ENCODE measurements around the gene ETV3L.
A peak's percentile ranks its signal among the peaks of the same experiment; 100 is the strongest.

ETV3L gene

DNA sequence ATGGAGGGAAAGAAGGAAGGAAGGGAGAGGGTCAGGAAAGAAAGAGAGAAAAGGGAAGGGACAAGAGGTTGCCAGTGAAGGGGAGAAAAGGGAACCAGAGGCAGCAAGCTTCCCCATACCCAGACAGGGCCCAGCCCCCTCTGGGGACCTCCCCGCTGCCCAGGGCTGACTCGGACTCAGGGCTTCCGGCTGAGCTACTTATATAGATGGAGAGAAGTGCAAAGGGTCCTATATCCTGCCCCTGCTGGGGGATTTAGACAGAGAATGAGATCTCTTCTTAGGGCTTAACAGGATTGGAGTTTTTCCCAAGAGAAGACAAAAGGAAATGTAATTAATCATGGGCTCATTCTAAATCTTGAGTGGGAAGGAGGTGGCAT lies at the start of gene ETV3L:
ETV3L (minus strand) TSS at position 176 of the 377 bp plus-strand sequence. CDS start 285 bp downstream, outside the sequence.
- DNase-seq: no peak

DNA sequence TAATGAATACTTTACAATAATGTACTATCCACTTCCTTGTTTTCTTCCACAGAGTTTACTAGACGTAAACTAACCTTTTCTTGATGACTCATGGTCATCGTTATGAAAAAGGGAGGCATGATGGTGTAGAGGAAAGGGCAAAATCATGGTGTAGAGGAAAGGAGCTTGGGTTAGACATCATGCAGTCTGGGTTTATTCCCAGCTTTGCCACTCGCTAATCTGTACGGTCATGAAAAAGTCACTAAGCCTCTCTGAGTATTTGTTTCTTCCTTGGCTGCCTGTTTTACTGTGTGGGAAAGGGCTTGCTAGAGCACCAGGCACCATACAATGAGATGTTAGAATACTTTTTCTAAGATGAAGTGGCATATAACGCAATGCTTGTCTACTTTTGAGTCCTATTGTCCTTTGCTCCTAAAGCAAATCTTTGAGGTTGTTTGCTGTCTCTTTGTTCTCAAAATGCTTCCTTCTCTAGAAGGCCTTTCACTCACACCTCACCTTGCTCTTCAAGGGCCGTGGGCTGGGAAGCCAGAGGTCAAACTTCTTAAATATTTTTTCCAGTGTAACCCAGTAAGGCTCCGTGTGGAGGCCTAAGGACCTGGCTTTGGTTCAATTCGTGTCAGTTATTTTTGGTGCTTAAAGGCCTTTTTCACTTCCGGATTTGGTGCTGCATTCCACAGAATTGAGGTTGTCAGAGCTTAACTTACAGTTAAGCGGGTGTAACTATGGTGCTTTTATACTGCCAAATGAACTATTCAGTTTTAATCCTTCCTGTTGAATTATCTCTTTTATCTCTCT lies 48.5 kb upstream of the ETV3L start:
- DNase-seq: no peak

DNA sequence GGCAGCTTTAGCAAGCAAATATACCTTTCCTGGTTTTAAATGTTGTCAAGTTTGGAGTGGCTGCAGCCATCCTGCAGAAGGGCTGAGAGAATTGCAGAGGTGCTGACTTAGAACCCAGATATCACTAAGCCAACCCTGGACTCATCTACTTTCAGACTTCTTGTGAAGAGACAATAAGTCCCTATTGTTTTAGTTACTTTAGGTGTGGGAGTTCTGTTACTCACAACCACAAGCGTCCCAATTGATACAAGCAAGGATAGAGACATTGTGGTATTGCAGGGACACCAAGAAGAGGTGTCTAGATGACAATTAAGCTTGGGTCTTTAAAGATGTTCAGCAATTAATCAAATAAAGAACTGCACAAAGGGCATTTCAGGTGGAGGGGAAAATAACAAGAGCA lies 47.4 kb upstream of the ETV3L start:
- DNase-seq: no peak

DNA sequence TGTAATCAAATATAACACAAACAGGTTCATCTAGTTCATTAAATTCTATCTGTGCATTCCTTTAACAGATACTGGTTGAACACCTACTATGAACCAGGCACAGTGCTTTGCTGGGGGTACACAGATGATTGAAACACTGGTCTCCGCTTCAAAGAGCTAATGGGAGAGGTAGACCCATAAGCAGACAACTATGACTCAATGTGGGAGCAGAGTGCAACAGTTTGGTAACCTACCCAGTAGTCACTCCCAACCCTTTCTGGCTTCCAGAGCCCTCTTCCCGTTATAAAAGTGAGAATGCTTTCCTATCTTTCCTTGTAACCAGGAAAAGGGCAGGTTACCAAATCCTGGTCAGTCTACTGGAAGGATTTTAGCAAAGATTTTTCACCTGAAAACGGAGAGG lies 46.6 kb upstream of the ETV3L start:
- no peak for DNase-seq

DNA sequence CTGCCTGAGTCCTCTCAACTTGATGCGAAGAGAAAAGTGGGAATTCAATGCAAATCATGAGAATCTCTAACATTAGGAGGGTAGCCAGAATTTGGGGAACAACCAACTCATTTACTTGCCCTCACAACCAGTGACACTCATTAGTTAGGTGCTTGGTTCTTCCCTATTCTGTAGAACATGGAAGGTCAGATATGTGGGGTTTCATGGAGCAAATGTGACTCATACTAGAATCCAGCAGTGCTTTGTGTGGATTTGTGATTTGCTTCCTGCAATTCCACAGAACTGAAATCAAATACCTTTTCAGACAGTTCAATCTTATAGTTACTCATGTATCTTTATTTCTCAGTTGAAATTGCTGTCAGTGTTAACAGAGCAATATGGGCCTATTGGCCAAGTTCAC lies 45.5 kb upstream of the ETV3L start:
- no peak for DNase-seq

DNA sequence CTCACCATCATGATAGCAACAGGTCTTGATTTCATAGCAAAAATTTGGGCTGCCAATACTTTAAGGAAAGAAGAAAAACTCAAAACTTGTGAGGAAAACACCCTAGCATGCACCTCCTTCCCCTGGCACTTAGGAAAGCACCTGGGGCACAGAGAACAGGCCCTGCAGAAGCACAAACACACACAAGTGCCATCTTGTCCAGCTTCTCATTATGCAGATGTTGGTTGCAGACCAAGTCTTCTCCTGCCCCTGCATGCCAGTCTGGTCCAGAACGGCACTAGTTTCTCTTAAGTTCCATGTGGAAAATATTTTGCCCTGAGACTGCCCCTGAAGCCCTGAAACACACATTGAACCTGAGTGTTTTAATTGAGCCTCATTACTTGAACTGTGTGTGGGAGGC lies 44.9 kb upstream of the ETV3L start:
- no peak for DNase-seq

DNA sequence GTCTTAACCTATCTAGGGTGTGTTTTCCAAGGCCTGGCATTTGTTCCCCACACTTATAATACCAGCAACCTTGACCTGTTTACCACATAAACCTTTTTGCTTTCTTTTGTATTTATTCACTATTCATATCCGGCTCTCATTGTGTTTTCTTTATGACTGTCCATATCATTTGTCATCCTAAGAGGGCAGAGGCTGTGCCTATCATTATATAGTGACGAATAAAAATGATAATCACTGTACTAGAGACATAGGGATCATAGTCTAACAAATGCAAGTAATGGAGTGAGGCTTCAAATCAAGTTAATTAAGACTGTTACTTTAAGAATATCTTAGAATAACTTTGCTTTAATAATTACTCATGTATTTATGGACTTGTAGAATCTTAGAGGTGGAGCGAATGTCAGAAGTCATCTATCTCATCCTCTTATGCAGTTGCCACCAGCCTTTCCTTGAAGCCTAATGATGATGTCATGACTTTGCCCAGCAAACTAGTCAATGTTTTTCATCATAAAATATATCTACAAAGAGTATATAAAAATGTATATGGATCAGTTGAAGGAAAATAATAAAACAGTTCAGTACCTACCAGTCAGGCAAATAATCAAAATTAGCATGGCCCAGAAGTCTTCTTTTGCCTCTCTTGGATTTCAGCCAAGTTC lies 43.3 kb upstream of the ETV3L start:
- DNase-seq: no peak

DNA sequence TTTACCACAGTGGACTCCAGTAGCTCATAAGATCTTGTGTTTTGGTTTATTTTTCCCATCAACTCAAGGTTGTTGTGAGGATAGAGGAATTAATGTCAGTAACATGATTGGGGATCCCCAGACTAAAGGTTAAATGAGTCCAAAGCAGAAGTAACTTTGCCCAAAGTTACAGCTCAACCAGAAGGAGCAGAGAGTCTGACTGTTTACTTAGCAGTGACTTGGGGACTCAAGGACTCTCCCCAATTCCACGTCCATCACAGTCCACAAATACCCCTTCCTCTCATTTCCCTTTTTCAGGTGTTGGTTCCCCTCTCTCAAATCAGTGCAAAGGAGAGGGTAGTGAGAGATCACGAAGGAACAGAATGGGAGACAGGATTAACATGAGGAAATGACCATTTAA lies 42.6 kb upstream of the ETV3L start:
- DNase-seq: no peak

DNA sequence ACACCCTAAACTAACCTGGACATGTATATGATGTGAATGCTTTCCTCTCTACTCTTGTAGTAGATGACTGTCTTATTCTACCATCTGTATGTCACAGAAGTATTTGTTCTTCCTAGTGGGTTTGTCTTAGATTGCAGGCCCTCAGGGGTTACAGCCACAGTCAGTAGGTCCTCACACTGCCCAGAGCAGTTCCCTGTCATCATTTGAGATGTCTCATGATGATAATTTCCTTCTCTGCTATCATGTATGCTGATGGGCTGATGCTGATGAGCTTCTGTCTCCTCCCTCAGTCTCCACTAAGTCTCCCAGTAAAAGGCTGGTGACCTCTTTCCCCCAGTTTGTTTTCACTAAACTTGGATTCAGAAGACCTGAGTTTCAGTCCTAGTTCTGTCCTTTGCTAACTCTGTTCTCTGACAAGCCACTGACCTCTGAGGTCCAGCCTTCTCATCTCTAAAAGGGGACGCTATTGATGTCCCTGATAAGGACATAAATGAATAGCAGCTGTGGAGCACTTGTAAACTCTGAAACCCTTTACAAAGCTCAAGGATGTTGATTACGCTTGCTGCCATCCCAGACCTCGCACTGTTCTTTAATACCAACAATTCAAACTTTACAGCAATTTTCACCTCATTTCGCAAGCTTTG lies 41.7 kb upstream of the ETV3L start:
- no peak for DNase-seq

DNA sequence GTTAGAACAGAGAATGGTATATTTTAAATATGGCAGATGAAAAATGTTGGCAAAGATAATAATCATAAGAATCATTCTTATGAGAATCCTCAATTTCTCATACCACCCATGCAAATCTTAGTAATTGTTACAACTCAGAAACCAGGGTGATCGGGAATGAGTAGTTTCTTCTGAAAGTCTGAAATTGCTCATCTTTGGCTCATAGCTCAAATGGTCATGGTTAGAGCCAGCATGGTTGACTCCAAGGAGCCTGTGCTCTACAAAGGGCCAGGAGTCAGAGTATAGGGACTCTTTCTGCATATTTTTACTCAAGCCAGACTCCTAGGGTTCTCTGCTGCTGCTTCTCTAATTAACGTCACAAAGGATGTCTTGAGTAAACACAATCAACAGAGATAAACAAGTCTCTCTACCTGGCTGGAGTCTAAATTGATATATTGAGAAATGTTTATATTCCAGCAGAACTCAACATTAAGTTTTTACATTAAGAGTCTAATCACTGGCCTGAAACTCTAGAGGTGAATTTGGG lies 40.5 kb upstream of the ETV3L start:
- no peak for DNase-seq

DNA sequence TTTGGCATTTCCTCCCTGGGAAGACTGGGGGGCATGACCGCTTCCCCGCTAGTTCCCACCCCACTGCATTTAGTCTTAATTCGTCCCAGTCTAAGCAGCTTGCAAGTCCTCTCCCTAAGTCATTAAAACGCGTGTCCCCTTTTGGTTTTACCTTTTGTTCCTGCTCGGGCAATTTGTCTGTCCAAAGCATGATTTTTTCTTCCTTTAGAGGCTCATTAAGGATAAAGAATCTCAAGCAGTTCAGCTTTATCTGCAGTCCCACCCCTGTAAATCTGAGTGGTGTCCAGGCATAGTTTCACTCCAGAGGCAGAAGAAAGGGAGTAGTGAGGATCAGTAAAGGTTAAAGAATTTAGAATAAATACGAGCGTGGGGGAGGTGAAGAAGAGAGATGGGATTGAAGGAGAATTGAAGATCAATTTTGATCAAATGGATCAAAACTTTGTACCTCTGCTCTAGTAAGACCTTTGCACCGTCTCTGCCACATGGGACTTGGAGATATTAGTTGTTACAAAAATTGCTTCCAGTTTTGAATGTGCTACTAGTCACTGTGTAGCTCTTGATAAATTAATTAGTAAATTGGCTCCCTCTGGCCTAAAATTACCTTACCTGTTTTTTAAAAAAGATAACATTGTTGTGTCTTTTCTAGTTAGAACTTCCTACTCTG lies 39.6 kb upstream of the ETV3L start:
- DNase-seq: no peak

DNA sequence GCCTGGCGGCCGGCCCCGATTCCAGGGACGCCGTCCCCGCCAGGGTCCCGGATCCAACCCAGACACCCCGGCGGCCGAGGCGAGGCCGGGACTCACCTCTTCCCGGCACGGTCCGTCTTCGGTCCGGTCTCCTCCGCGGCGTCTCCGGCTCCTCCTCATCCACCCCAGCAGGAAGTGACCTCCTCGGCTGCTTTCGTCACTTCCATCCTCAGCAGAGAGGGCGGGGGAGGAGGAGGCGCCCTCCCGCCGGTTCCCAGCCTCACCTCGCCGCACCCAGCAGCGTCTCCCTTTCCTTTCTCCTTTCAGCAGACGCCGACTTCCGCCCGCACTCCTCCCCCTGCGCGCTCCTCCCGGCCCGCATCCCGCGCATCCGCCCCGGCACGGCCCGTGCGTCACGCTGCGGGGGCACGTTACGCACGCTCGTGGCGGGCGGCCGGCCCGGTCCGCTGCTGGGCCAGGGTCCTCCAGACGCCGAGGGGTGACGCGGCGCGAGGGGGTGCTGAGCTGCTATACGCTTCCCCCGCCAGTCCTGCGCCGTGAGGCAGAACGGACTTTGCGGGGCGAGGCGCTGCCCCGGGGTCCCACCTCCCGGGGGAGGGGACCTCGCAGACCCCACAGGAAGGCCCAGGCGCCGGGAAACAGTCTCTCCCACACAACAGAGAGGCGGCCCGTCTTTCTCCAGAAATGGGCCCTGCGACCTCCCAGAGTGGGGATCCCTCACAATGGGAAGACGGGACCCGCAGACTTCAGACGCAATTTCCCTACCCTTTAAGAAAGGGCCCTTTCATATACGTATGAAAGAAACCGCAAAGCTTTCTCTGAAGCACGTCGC lies 38.8 kb upstream of the ETV3L start, which contains the start of gene ETV3:
ETV3 (minus strand) TSS at position 176 of the 832 bp plus-strand sequence. CDS start 2,043 bp downstream, outside the sequence.
- DNase-seq: peak; percentile 76

DNA sequence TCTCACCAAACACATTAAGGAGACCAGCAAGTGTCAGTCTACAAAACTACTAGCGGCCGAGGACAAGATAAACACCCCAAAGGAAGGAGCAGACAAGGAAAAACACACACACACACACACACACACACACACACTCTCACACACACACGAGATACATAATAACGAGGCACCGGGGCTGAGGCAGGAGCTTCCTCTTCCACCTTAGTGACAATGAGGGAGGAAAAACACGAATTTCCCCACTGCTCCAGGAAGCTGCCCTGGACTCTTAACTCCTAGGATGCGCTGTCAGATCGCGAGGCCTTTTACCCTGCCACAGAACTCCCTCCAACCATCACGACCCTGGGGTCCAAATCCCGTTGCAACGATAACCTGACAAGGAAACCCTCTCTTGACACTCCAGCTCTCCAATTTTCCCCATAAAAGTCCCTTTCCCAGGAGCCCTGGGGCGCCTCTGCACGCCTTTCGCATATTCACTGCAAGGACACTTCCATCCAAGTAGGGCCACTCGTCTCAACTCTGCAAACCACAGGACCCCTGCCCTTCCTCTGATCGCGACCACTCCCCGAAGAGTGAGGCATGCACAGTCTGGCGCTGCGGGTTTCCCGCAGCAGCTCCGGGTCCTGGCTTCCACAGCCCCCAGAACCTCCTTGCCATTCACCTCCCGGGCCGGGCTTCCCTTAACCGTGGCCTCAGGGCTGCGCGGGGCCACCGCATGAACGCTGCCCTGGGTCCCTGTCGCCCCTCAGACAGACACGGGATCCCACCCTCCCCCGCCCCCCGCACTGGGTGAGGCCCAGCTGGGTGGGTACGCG lies 38.0 kb upstream of the ETV3L start:
- DNase-seq: no peak

DNA sequence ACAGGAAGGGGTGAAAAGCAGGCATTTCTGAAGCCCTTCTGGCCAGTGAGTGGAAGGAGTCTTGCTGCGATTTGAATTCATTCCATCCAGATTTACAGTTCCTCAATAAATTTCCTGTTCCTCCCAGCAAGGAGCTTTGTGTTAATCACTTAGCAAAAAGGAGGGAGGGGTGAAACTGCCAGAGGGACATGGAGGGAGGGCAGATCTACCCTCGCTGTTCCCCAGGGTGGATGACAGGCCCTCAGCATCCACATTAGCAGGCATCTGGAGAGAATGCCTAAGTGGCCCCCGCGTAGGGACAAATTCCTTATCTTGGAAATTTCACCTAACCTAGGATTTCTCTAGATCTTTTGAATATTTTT lies 37.4 kb upstream of the ETV3L start:
- no peak for DNase-seq

DNA sequence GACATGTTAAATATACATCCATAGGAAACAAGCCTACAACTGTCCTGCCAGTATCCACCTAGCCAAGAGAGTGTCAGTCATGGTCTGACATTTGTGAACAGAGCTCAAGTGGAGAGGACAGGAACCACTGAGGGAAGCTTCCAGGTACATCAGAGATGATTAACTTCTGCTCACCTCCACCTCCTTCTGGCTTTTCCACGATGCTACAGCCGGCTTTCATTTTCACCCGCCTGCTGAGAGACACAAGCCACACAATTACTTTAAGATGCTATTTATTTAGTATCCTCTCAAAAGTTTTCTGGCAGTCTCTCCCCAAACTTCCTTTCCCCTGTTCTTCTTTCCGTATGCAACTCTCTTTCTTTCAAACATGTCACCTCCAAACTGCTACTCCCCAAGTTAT lies 36.5 kb upstream of the ETV3L start:
- no peak for DNase-seq

DNA sequence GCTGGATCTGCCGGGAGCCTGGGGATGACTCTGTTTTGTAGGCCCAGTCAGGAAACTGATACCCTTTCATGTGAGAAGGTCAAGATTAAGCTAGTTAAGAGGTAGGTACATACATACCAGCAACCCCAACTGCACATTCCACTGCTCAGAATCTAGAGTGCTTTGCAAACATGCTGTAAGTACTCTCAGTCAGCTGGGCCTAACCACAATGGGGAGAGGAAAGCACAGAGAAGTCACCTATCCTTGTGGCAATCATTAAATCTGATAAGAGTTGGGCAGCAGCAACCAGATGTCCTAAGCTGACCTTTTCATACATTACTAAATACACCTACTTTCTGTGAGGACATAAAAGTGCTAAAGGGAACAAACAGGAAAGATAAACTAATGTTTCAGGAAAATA lies 36.0 kb upstream of the ETV3L start:
- DNase-seq: no peak

DNA sequence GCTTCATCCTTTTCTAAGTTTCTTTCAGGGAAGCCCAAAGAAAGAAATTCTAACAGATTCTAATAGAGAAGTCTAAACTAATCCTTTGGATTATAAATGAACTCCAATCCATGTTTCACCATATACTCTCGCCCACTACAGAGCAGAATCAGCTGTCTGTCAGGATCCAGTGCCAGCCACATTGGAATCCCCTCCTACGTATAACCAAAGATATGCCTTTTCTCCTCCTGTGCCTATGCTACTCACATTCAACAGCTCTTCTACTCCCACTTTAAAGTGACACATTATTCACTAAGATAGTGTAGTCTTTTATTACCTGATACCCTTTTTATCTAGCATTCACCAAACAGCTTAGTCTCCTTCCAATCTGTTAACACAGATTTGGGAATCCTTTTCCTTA lies 35.5 kb upstream of the ETV3L start:
- DNase-seq: no peak

DNA sequence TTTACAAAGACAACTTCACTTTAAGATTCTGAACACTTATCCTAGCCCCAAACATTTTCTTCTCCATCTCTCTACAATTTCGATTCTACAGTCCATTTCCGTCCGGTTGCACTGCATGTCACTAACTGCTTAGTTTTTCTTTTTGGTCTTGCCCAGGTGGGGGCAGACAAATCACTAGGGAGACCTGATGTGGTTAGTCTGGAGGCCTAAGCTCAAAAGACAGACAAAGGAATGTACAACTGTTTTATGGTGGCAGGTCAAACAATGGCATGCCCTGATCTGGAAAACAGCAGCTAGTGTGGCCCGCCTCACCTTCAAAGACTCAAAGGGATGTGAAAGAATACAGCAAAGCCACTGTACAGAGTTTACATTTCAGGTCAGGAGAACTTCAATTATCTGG lies 34.8 kb upstream of the ETV3L start:
- no peak for DNase-seq

DNA sequence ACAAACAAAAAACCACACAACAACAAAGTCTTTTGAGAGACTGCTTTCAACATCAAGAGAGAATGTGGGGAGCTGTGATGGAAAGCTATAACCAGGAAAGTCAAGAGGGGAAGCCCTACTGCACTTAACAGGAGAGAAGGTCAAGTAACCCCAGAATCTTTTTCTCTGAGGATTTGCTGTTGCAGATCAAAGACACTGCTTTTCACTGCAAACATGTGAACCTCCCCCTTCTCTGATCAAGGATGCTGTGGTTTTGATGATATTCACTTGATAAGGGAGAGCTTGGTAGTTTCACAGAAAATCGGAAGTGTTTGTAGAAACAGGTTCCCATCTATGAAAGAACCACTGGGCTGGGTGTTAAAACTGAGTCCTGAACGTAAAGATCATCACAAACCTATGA lies 33.8 kb upstream of the ETV3L start:
- no peak for DNase-seq

DNA sequence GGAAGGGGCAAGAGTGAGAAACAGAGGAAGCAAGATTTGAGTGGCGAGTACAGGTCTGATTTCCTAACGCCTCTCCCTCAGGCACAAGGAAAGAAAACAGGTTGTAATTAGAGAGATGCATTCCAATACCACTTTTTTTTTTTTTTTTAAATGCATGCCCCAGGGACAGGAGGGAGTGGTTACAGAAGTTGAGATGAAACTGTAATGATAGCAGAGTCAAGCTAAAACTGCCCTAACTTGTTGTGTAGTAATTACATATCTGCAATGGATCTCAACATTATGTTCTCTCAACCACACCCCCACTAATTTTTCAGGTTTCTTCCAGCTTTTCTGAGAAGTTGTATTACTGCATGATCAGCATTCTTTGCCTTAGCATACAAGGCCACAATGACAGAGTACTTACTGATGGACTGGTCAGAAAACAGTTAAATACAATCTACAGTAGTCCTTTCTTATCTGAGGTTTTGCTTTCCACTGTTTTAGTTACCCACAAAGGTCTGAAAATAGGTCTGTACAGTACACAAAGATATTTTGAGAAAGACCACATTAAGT lies 33.1 kb upstream of the ETV3L start:
- DNase-seq: no peak

DNA sequence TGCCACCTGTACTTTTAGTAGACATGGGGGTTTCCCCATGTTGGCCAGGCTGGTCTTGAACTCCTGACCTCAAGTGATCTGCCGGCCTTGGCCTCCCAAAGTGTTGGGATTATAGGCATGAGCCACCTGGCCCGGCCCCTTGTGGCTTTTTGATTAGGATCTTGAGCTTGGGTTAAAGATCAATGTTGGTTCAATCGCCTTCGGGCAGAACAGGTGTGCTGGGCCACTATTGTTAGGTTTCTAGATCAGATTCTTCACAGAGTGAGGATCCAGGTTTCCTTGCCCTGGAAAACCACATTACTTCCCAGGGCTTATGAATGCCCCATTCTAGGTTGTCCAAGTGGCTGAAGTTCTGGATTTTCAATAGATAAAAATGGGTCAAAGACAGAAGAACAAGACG lies 32.5 kb upstream of the ETV3L start:
- DNase-seq: no peak
